HEK293 (cell line): Measurements from ENCODE around the gene CENPP.

ENCODE experiments used
- CTCF ChIA-PET: fragments of 350-600 bp; formaldehyde crosslinking; extraction: SDS; loops from one replicate; lab custom pipeline; 2021; ENCODE audit warnings: antibody characterized with exemption; lab: Yijun Ruan, JAX
- POLR2A ChIA-PET: fragments of 300-600 bp; formaldehyde crosslinking; extraction: SDS; loops from one replicate; lab custom pipeline; 2020; ENCODE audit warnings: antibody characterized with exemption, inconsistent platforms; lab: Yijun Ruan, JAX
- H3K27ac ChIP-seq: fragments of 200-500 bp; sonication (Bioruptor generic); 2 replicates; pipeline ENCODE4 v1.5.1; 2014; ENCODE audit warnings: low read depth, low read length, control low read depth, inconsistent platforms; ENCODE audit errors: extremely low read depth
- H3K36me3 ChIP-seq, 2 experiments: fragments of 200-500 bp in 1 of 2; sonication (Bioruptor generic) in 1 of 2; 1 replicate in 1 of 2; 2 replicates in 1 of 2; pipeline ENCODE4 v1.5.1; 2014 to 2017; ENCODE audit warnings: inconsistent platforms in 2 of 2, low read length in 2 of 2; ENCODE audit not compliant: control insufficient read depth in 2 of 2, insufficient read depth in 1 of 2
- H3K4me1 ChIP-seq: fragments of 200-500 bp; sonication (Bioruptor generic); 2 replicates; pipeline ENCODE4 v1.5.1; 2014; ENCODE audit warnings: mild to moderate bottlenecking, low read length, inconsistent platforms; ENCODE audit not compliant: control insufficient read depth, insufficient read depth
- H3K4me3 ChIP-seq: 2 replicates; pipeline ENCODE4 v1.5.1; 2011; ENCODE audit warnings: low read depth, mild to moderate bottlenecking, control low read depth, low read length, moderate library complexity
- H3K9me3 ChIP-seq: fragments of 200-500 bp; sonication (Bioruptor generic); 2 replicates; pipeline ENCODE4 v1.5.1; 2014; ENCODE audit warnings: low read depth, low read length, inconsistent platforms; ENCODE audit not compliant: control insufficient read depth, insufficient read depth
- CTCF ChIP-seq: fragments of 450-650 bp; formaldehyde crosslinking; IDR thresholded peaks from 2 replicates; pipeline ENCODE4 v1.5.1; 2016; ENCODE audit warnings: missing biosample characterization, missing genetic modification characterization
- GLI2 ChIP-seq: fragments of 450-650 bp; formaldehyde crosslinking; IDR thresholded peaks from 2 replicates; pipeline ENCODE4; 2017; ENCODE audit warnings: missing biosample characterization, missing genetic modification characterization, low read depth, borderline replicate concordance
- IKZF3 ChIP-seq: fragments of 450-650 bp; IDR thresholded peaks from 2 replicates; pipeline ENCODE4 v1.5.0; 2018; ENCODE audit warnings: missing biosample characterization, mild to moderate bottlenecking, missing genetic modification characterization, moderate library complexity
- KLF9 ChIP-seq: fragments of 450-650 bp; formaldehyde crosslinking; IDR thresholded peaks from 2 replicates; pipeline ENCODE4 v1.5.1; 2016; ENCODE audit warnings: missing biosample characterization, missing genetic modification characterization, low read depth
- PATZ1 ChIP-seq: fragments of 450-650 bp; formaldehyde crosslinking; IDR thresholded peaks from 2 replicates; pipeline ENCODE4 v1.5.1; 2016; ENCODE audit warnings: missing biosample characterization, missing genetic modification characterization
- YY1 ChIP-seq: fragments of 450-650 bp; formaldehyde crosslinking; IDR thresholded peaks from 2 replicates; pipeline ENCODE4 v1.5.1; 2018; ENCODE audit warnings: missing biosample characterization, missing genetic modification characterization
- ZBTB1 ChIP-seq: fragments of 450-650 bp; formaldehyde crosslinking; IDR thresholded peaks from 2 replicates; pipeline ENCODE4 v1.5.1; 2016; ENCODE audit warnings: missing biosample characterization, missing genetic modification characterization
- ZBTB26 ChIP-seq: fragments of 450-650 bp; formaldehyde crosslinking; optimal IDR thresholded peaks from 2 replicates; pipeline ENCODE3; 2016; ENCODE audit warnings: missing biosample characterization, mild to moderate bottlenecking, missing genetic modification characterization
- ZBTB8A ChIP-seq: fragments of 450-650 bp; formaldehyde crosslinking; IDR thresholded peaks from 2 replicates; pipeline ENCODE4 v1.5.1; 2016; ENCODE audit warnings: missing biosample characterization, missing genetic modification characterization
- ZEB2 ChIP-seq: fragments of 450-650 bp; formaldehyde crosslinking; IDR thresholded peaks from 2 replicates; pipeline ENCODE4 v1.5.1; 2016; ENCODE audit warnings: missing biosample characterization, missing genetic modification characterization
- ZNF121 ChIP-seq: fragments of 450-650 bp; formaldehyde crosslinking; IDR thresholded peaks from 2 replicates; pipeline ENCODE4 v1.5.1; 2016; ENCODE audit warnings: missing biosample characterization, missing genetic modification characterization
- ZNF155 ChIP-seq: fragments of 450-650 bp; formaldehyde crosslinking; IDR thresholded peaks from 2 replicates; pipeline ENCODE4 v1.5.1; 2016; ENCODE audit warnings: missing biosample characterization, missing genetic modification characterization
- ZNF555 ChIP-seq: fragments of 450-650 bp; formaldehyde crosslinking; conservative IDR thresholded peaks from 2 replicates; pipeline ENCODE4 v1.5.1; 2017; ENCODE audit warnings: missing biosample characterization, mild to moderate bottlenecking, missing genetic modification characterization, inconsistent platforms
- ZNF610 ChIP-seq: fragments of 450-650 bp; formaldehyde crosslinking; IDR thresholded peaks from 2 replicates; pipeline ENCODE4 v1.5.1; 2016; ENCODE audit warnings: missing biosample characterization, missing genetic modification characterization, borderline replicate concordance
- ZNF677 ChIP-seq: fragments of 450-650 bp; IDR thresholded peaks from 2 replicates; pipeline ENCODE4 v1.5.0; 2018; ENCODE audit warnings: missing biosample characterization, mild to moderate bottlenecking, missing genetic modification characterization, moderate library complexity
- ZNF692 ChIP-seq: fragments of 450-650 bp; formaldehyde crosslinking; IDR thresholded peaks from 2 replicates; pipeline ENCODE4 v1.5.1; 2016; ENCODE audit warnings: missing biosample characterization, missing genetic modification characterization
- ZNF791 ChIP-seq: fragments of 450-650 bp; formaldehyde crosslinking; IDR thresholded peaks from 2 replicates; pipeline ENCODE4 v1.5.1; 2016; ENCODE audit warnings: missing biosample characterization, missing genetic modification characterization

The CENPP gene

GRCh38 chr9:92500725-92501124, 175.0 kb downstream of the CENPP start:
- POLR2A ChIA-PET: no interaction called here
- CTCF ChIA-PET: interaction anchor here (0.7 to 1.1 kb wide), 5 partner anchors 15 to 127 kb away, joined by 3 to 7 read pairs (median 3); no protein-coding TSS in a partner anchor
- no peaks in the 10 kb centered on the region for H3K9me3 ChIP-seq
- no peak overlapping the region for H3K27ac ChIP-seq
- H3K4me3 ChIP-seq: no peak overlapping the region
- TF ChIP-seq ZNF121 (no peak), ZBTB8A (tag by site-specific recombination) (no peak), ZNF791 (tag by site-specific recombination) (no peak), ZBTB1 (tag by site-specific recombination) (no peak), ZNF610 (tag by site-specific recombination) (no peak), ZBTB26 (no peak), GLI2 (tag by site-specific recombination) (no peak), CTCF (tag by site-specific recombination) (no peak), ZNF692 (tag by site-specific recombination) (no peak), IKZF3 (tag by site-specific recombination) (no peak), YY1 (tag by site-specific recombination) (no peak), ZNF555 (tag by site-specific recombination) (no peak), KLF9 (tag by site-specific recombination) (no peak), PATZ1 (tag by site-specific recombination) (no peak)
- no peaks in the 10 kb centered on the region for H3K4me1 ChIP-seq
- no peaks in the 10 kb centered on the region for H3K36me3 ChIP-seq

GRCh38 chr9:92501671-92502393, 176.1 kb downstream of the CENPP start:
- Histone ChIP-seq H3K36me3 (no peaks in the 10 kb centered on the region), H3K27ac (no peak overlapping the region), H3K4me3 (no peak overlapping the region), H3K4me1 (no peaks in the 10 kb centered on the region), H3K9me3 (no peaks in the 10 kb centered on the region)
- CTCF ChIA-PET: interaction anchor here (0.6 to 1.7 kb wide), 6 partner anchors 11 to 289 kb away, joined by 3 to 5 read pairs (median 4); no protein-coding TSS in a partner anchor
- TF ChIP-seq ZNF677 (tag by site-specific recombination) (no peak), ZNF155 (tag by site-specific recombination) (no peak), ZEB2 (tag by site-specific recombination) (no peak), CTCF (tag by site-specific recombination) (peak; percentile 25; the same call in 1 of the 2 replicates)
- POLR2A ChIA-PET: no interaction called here
